Ovary (tissue), 9 donors: Measurements from ENCODE around the gene KCNQ4. TPM values are rescaled to one million over a fixed set of nuclear protein-coding genes. Genes with fewer than 3 reads are reported as not detected.

ENCODE experiments used
- DNase-seq, 5 donors: peaks; one replicate each; pipeline ENCODE4 v3.0.0-alpha.2; 2019 to 2020
- H3K27ac ChIP-seq, 2 donors: fragments of 200-600 bp; one replicate each; pipeline versions ENCODE4 v1.5.1 to v1.8.0; 2019 to 2022
- H3K27me3 ChIP-seq: fragments of 200-600 bp; one replicate; pipeline ENCODE4 v1.8.0; 2022
- H3K36me3 ChIP-seq: fragments of 200-600 bp; sonication (generic); one replicate; pipeline ENCODE4 v1.5.1; 2019
- H3K4me1 ChIP-seq: one replicate; pipeline ENCODE4 v1.8.1; 2013; ENCODE audit warnings: mild to moderate bottlenecking, moderate library complexity; ENCODE audit not compliant: insufficient read depth
- H3K4me3 ChIP-seq: fragments of 200-600 bp; sonication (generic); one replicate; pipeline ENCODE4 v1.5.1; 2017
- H3K9me3 ChIP-seq, 2 donors: fragments of 200-600 bp in 1 of 2; sonication (generic) in 1 of 2; one replicate each; pipeline versions ENCODE4 v1.5.1 to v1.8.1; 2013 to 2019; ENCODE audit warnings: mild to moderate bottlenecking in 1 of 2, moderate library complexity in 1 of 2
- EP300 ChIP-seq: sonication (generic); formaldehyde crosslinking; IDR thresholded peaks from one replicate; pipeline ENCODE4 v1.6.1; 2017; ENCODE audit warnings: antibody characterized with exemption
- POLR2A ChIP-seq: fragments of 450-650 bp; IDR thresholded peaks from one replicate; pipeline ENCODE4 v1.6.1; 2017; ENCODE audit warnings: antibody characterized with exemption, mild to moderate bottlenecking, moderate library complexity
- WGBS, 3 donors: extraction: QIAGEN DNeasy Blood & Tissue Kit in 1 of 3; methylation state at CpG; one replicate each; pipeline versions ENCODE4 v1.1.5 to v1.1.7; 2013 to 2017; 5-methylcytosine and 5-hydroxymethylcytosine counted together
- intact Hi-C, 4 donors: fragments of 100-400 bp; cut with DNase I; formaldehyde crosslinking; loops; one replicate each; pipeline versions ENCODE4 v1.11.0 to v1.15.1; 2022 to 2023
- polyA plus RNA-seq, 2 donors: library from polyadenylated mRNA; stranded (reverse); fragments of 200-250 nt in 1 of 2; fragments of 350-450 nt in 1 of 2; fragmentation: Illumina TruSeq in 1 of 2; extraction: RNeasy Lipid Tissue Mini Kit (QIAGEN cat#74804) in 1 of 2; gene quantifications; one replicate each; pipeline ENCODE4 v1.2.3, GENCODE V29; 2013 to 2014
- total RNA-seq, 7 donors: library from RNA; depleted of rRNA in 2 of 7; stranded (reverse); fragments of >200 nt in 2 of 7; fragmentation: NEBNext Ultra II Directional in 3 of 7; extraction: Animal tissue kit (Norgen Biotek cat#: 25700) in 3 of 7; gene quantifications; one replicate each; pipeline versions ENCODE4 v1.1.0 to v1.2.4, GENCODE V29; 2016 to 2023
- TF ChIP-seq, protein P1 (sequence below), 3 donors: fragments of 450-650 bp in 2 of 3; fragments of 200-600 bp in 1 of 3; IDR thresholded peaks; one replicate each; pipeline versions ENCODE4 v1.5.1 to v1.8.0; 2016 to 2022; ENCODE audit warnings: antibody characterized with exemption in 3 of 3, mild to moderate bottlenecking in 1 of 3
- donor health status: DM: no; HTN: no; CAD: no; lungs with moderate emphysema.
- donor health status: DM: no; HTN: no; CAD: no.
- donor health status: Bipolar disorder and iron deficiency.
- donor health status: DM: yes; HTN: yes; CAD: no.
- donor health status: DM: no; HTN: no; CAD: no.
- donor health status: DM: yes; HTN: yes; CAD: no.

The KCNQ4 gene
- total and polyA plus RNA-seq, 9 donors: 0.36 to 3.1 (median 0.84) TPM

DNA sequence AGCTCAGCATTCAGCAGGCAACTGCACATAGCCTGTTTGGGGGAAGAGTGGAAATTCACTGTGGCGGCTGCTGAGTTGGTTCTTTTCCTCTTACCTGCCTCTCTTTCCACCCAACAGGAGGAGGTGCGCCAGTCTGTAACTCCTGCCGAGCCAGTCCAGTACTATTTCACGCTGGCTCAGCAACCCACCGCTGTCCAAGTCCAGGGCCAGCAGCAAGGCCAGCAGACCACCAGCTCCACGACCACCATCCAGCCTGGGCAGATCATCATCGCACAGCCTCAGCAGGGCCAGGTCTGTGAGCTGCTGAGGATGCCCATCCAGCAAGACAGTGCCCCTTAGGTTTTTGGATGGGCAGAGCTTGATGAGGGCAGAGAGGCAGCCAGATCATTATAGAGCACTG, 25.6 kb upstream of the KCNQ4 start:
- H3K4me1 ChIP-seq: no peaks in the 10 kb centered on the region
- no peak overlapping the region for H3K4me3 ChIP-seq
- TF ChIP-seq POLR2A: no peak
- no peak for TF ChIP-seq EP300
- TF ChIP-seq, protein P1, sequence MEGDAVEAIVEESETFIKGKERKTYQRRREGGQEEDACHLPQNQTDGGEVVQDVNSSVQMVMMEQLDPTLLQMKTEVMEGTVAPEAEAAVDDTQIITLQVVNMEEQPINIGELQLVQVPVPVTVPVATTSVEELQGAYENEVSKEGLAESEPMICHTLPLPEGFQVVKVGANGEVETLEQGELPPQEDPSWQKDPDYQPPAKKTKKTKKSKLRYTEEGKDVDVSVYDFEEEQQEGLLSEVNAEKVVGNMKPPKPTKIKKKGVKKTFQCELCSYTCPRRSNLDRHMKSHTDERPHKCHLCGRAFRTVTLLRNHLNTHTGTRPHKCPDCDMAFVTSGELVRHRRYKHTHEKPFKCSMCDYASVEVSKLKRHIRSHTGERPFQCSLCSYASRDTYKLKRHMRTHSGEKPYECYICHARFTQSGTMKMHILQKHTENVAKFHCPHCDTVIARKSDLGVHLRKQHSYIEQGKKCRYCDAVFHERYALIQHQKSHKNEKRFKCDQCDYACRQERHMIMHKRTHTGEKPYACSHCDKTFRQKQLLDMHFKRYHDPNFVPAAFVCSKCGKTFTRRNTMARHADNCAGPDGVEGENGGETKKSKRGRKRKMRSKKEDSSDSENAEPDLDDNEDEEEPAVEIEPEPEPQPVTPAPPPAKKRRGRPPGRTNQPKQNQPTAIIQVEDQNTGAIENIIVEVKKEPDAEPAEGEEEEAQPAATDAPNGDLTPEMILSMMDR (IDR thresholded peaks at IDR 0.05): no peak
- no peak overlapping the region for H3K27ac ChIP-seq
- H3K9me3 ChIP-seq: no peaks in the 10 kb centered on the region
- DNase-seq: no peak
- WGBS, 3 donors: 93 to 97% (median 94%) methylated on average over 7 of the region's 7 CpGs
- intact Hi-C loops: no loop called here
- H3K27me3 ChIP-seq: no peaks in the 10 kb centered on the region
- no peaks in the 10 kb centered on the region for H3K36me3 ChIP-seq

DNA sequence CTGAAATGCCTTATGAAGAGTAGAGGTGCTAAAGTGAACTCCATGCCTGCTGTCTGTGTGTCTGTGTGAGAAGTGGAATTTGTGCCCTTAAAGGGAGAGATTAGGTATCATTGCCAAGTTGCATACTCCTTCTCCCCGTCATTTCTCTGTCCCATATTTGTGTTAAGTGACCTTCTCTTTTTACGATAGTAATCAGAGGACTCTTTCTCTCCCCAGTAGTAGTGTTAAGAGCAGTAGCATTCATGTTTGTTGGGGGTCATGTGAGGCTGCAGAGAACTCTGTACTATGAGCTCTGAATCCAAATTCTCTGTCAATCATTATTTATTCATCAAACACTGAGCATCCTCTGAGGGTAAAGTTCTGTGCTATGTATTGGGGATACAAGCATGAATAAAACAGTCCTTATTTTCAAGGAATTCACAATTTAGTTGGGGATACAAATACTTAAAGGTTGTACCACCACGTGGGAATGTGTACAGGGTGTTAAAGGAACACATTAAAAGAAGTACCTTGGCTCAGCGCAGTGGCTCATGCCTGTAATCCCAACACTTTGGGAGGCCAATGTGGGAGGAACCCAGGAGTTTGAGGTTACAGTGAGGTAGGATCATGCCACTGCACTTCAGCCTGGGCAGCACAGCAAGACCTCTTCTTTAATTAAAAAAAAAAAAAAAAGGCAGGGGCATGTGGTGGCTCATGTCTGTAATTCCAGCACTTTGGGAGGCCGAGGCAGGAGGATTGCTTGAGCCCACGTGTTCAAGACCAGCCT, 24.8 kb upstream of the KCNQ4 start:
- intact Hi-C loops: no loop called here
- H3K36me3 ChIP-seq: no peaks in the 10 kb centered on the region
- H3K9me3 ChIP-seq: no peaks in the 10 kb centered on the region
- no peak for TF ChIP-seq POLR2A
- TF ChIP-seq, protein P1 (IDR thresholded peaks at IDR 0.05): no peak
- H3K27ac ChIP-seq: no peak overlapping the region
- WGBS, 3 donors: 91 to 94% (median 93%) methylated on average over 6 of the region's 6 CpGs
- no peak overlapping the region for H3K4me3 ChIP-seq
- DNase-seq: no peak
- H3K4me1 ChIP-seq: no peaks in the 10 kb centered on the region
- H3K27me3 ChIP-seq: no peaks in the 10 kb centered on the region

DNA sequence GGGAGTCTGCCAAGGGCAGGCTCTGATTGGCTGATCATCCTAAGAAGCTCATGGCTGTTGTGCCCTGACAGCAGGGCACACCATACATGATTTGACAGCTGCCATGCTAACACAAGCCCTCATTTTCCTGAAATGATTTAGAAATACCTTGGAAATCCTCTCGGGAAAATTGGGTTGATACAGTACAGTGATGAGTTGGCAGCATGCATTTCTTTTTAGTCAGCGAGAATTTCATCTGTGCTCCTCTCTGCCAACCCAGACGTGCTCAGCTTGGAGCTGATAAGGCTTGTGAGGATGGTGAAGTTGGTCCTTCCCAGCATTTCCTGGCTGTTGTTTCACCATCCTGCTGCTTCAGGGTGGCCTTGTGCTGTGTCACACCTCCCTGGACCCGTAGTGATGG, 22.6 kb upstream of the KCNQ4 start:
- WGBS, 3 donors: 53 to 63% (median 59%) methylated on average over 4 of the region's 4 CpGs
- Histone ChIP-seq H3K27ac (no peak overlapping the region), H3K36me3 (no peaks in the 10 kb centered on the region), H3K4me3 (no peak overlapping the region), H3K4me1 (no peaks in the 10 kb centered on the region), H3K27me3 (no peaks in the 10 kb centered on the region), H3K9me3 (no peaks in the 10 kb centered on the region)
- intact Hi-C loops: no loop called here
- TF ChIP-seq POLR2A (no peak), EP300 (no peak)
- TF ChIP-seq, protein P1 (IDR thresholded peaks at IDR 0.05): no peak
- DNase-seq: no peak

DNA sequence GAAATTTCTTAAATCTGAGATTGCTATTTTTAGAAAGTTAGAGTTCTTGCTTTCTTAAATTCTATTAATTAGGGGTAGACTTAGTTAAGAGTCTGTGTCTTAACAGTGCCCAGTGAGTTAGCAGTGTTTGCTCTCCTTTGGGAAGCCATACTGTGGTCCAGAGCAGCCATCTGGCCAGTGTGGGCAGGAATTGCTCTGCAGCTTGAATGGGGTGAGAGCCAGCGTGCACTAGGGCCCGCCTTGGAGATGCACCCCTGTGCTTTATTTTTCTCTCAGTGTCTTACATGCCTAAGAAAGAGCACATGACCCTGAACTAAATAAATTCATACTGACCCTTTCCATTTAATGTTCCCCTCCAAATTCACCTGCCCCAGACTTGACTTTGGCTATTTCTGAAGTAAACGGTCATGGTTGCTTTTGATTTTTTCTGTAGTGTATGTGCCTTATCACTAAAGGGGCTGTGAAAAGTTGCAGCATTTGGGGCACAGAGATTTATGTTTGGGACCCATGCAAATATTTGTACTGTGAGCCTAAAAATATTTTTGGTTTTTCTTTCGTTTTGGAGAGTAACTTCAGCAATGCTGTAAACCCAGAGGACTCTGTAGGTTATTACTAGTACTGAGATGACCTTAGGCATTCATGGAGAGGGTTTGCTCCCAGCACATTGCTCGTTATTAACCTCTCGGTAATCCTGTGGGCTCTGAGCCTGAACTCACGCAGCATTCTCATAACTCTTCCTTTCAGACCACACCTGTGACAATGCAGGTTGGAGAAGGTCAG, 21.3 kb upstream of the KCNQ4 start:
- Histone ChIP-seq H3K4me1 (no peaks in the 10 kb centered on the region), H3K9me3 (no peaks in the 10 kb centered on the region), H3K4me3 (no peak overlapping the region), H3K36me3 (no peaks in the 10 kb centered on the region), H3K27me3 (no peaks in the 10 kb centered on the region), H3K27ac (no peak overlapping the region)
- no peak for DNase-seq
- 60 to 74% (median 62%) methylated on average over 7 of the region's 7 CpGs for WGBS, 3 donors
- intact Hi-C loops: no loop called here
- TF ChIP-seq EP300 (no peak), POLR2A (no peak)
- TF ChIP-seq, protein P1 (IDR thresholded peaks at IDR 0.05): no peak
